Measurements from ENCODE around the gene CCDC68. TPM values are rescaled to one million over a fixed set of nuclear protein-coding genes. Genes with fewer than 3 reads are reported as not detected.
A peak's percentile ranks its signal among the peaks of the same experiment; 100 is the strongest.

CCDC68 gene
- total and polyA plus RNA-seq, 2 experiments from 2014 or later: 0.04 to 1.3 TPM

DNA sequence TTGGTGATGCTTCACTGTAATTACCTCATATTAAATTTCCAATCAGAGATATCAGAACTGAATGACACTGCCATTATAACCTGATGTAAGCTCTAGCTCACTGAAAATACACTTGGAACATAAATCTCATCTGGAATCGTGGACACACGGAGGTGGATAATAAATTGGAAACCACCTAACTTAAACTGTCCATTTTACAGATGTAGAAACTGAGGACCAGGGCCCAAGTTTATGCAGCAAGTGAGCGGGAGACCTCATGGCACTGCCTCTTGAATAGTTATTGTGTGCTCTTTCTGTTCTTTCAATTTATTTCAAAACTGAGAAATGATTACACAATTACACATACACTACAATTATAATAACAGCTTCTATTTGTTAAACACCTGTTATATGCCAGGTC lies 20.8 kb downstream of the CCDC68 start:
- no peaks in the 10 kb centered on the region for H3K9me3 ChIP-seq (ENCODE audit: low read depth)
- TF ChIP-seq, protein P1, sequence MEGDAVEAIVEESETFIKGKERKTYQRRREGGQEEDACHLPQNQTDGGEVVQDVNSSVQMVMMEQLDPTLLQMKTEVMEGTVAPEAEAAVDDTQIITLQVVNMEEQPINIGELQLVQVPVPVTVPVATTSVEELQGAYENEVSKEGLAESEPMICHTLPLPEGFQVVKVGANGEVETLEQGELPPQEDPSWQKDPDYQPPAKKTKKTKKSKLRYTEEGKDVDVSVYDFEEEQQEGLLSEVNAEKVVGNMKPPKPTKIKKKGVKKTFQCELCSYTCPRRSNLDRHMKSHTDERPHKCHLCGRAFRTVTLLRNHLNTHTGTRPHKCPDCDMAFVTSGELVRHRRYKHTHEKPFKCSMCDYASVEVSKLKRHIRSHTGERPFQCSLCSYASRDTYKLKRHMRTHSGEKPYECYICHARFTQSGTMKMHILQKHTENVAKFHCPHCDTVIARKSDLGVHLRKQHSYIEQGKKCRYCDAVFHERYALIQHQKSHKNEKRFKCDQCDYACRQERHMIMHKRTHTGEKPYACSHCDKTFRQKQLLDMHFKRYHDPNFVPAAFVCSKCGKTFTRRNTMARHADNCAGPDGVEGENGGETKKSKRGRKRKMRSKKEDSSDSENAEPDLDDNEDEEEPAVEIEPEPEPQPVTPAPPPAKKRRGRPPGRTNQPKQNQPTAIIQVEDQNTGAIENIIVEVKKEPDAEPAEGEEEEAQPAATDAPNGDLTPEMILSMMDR (IDR thresholded peaks at IDR 0.05; ENCODE audit: low read depth, low read length): no peak
- H3K27me3 ChIP-seq: no peaks in the 10 kb centered on the region
- H3K4me1 ChIP-seq (ENCODE audit: low read depth): no peaks in the 10 kb centered on the region
- H3K36me3 ChIP-seq: no peaks in the 10 kb centered on the region
- no peak for DNase-seq (ENCODE audit: low read depth in 1 of 2, low spot score in 1 of 2)
- no peak overlapping the region for H3K4me3 ChIP-seq
- H3K27ac ChIP-seq: no peak overlapping the region

DNA sequence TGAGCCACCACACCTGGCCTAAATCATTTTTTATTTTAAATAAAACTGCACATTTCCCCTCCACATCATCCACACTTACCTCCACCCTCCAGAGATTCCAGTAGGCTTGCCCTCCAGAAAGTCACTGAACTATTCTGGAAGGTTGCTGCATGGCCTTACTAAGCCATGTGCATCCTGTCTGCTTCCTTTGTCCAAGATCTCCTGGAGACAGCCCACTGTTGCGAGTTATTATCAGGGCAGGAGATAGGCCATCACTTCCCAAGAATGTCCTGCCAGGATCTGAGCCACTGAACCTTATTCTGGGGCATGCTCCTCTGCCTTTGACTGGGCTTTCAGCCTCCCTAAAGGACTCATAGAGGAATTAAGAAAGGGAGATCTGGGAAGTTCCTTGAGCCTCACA lies 26.8 kb downstream of the CCDC68 start:
- Histone ChIP-seq H3K27ac (no peak overlapping the region), H3K36me3 (no peaks in the 10 kb centered on the region), H3K27me3 (no peaks in the 10 kb centered on the region), H3K9me3 (ENCODE audit: low read depth) (no peaks in the 10 kb centered on the region), H3K4me3 (no peak overlapping the region), H3K4me1 (ENCODE audit: low read depth) (no peaks in the 10 kb centered on the region)
- no peak for DNase-seq (ENCODE audit: low read depth in 1 of 2, low spot score in 1 of 2)
- TF ChIP-seq, protein P1 (IDR thresholded peaks at IDR 0.05; ENCODE audit: low read depth, low read length): no peak

DNA sequence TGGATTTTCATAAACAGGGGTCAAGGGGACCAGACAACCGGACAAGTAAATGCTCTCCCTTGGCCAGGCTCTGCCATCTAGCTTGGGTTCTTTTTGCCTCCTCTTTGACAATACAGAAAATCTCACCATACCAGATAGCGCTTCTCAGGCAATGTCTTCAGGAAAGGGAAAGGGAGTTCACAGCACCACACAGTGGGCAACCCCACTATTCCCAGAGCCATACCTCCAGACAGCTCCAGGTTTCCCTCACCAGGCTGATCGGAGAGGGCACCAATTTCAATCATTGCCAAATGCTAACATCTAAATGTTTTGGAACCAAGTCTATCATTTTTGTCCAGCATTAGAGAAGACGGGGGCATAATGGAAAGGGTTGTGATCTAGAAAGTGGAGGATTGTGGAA lies 28.1 kb downstream of the CCDC68 start:
- H3K27me3 ChIP-seq: no peaks in the 10 kb centered on the region
- H3K4me1 ChIP-seq (ENCODE audit: low read depth): no peaks in the 10 kb centered on the region
- H3K36me3 ChIP-seq: no peaks in the 10 kb centered on the region
- H3K27ac ChIP-seq: no peak overlapping the region
- H3K4me3 ChIP-seq: no peak overlapping the region
- H3K9me3 ChIP-seq (ENCODE audit: low read depth): no peaks in the 10 kb centered on the region
- TF ChIP-seq, protein P1 (IDR thresholded peaks at IDR 0.05; ENCODE audit: low read depth, low read length): no peak
- DNase-seq (ENCODE audit: low read depth in 1 of 2, low spot score in 1 of 2): no peak

DNA sequence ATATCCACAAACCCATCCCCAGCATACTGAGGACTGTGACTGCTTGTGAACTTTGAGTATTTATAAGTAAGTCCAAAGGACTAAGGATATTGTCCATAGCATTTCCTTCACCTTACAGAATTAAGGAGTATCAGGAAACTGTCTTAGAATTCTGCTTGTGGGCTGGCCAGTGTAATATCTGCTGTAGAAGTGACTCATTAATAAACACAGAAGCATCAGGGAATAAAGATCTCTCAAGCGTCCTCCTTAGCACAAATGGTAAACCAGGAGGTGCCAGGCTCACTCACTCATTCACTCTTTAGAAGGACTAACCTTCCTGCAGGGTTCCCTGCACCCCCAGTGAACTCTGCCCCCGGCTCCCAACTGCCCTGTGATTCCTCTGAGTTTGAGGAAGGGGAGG lies 31.0 kb downstream of the CCDC68 start:
- H3K4me3 ChIP-seq: no peak overlapping the region
- no peaks in the 10 kb centered on the region for H3K27me3 ChIP-seq
- DNase-seq (ENCODE audit: low read depth in 1 of 2, low spot score in 1 of 2): peak in 1 of 2 donors; percentile 18
- TF ChIP-seq, protein P1 (IDR thresholded peaks at IDR 0.05; ENCODE audit: low read depth, low read length): no peak
- no peak overlapping the region for H3K27ac ChIP-seq
- H3K9me3 ChIP-seq (ENCODE audit: low read depth): no peaks in the 10 kb centered on the region
- no peaks in the 10 kb centered on the region for H3K36me3 ChIP-seq
- no peaks in the 10 kb centered on the region for H3K4me1 ChIP-seq (ENCODE audit: low read depth)

DNA sequence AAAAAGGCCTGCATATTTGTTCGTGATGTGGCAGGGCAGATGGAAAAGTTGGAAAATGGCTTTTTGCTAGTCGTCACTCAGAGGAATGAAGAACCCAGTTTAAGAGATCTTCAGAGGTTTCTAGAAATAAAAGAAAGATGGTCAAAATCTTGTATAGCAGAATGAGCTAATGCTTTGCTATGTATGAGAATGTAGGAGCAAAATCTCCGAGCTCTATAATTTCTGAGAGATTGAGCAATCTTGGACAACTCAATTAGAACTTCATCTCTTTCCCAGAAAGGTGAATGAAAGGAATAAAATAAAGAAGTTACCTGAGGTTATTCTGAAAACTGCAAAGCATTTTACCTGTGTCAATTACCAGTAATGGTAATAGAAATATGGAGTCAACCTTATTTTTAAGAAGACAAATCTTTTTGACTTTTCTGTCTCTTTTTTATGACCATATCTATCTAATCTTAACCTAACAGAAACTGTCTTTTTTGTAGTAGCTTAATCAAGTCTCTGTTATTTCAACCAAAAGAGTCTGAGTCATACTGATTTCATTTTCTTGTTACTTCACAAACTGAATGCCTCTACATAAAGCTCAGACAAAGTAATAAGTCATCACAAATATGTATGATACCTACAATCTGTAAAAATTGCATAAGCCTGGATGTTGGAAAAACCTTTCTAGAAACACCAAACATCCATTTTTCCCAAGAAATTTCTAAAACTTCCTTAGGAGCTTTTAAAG lies 32.5 kb downstream of the CCDC68 start:
- DNase-seq (ENCODE audit: low read depth in 1 of 2, low spot score in 1 of 2): peak in 1 of 2 donors; percentile 48
- TF ChIP-seq, protein P1 (IDR thresholded peaks at IDR 0.05; ENCODE audit: low read depth, low read length): no peak

More for the DNA sequence above, 32.5 kb downstream of the CCDC68 start:
- Histone ChIP-seq H3K27ac (no peak overlapping the region), H3K9me3 (ENCODE audit: low read depth) (no peaks in the 10 kb centered on the region), H3K27me3 (no peaks in the 10 kb centered on the region), H3K4me3 (no peak overlapping the region), H3K4me1 (ENCODE audit: low read depth) (no peaks in the 10 kb centered on the region), H3K36me3 (no peaks in the 10 kb centered on the region)

All from cardiac muscle cell (in vitro differentiated cells and primary cell).